Measurements from ENCODE around the gene KLHL11.
A peak's percentile ranks its signal among the peaks of the same experiment; 100 is the strongest.

Gene KLHL11

DNA sequence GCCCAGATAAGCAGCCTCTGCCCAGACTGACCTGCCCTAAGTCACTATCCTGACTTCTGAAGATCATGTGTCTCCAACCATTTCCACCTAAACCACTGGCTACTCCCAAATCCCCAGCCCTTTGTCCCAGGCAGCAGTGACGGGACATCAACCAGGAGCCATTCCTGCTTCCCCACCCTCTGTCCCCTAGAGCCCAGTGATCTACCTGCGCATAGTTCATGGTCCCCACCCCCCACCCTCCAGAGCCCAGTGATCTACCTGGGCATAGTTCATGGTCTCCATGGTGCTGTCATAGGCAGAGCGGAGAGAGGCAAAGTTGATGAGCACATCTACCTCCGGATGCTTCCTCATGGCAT, 26.8 kb upstream of the KLHL11 start:
- ATAC-seq = no peak
- no peak for TF ChIP-seq CREB5 (CRISPR knock-in tag; IDR thresholded peaks at IDR 0.05; ENCODE audit: low read depth)

DNA sequence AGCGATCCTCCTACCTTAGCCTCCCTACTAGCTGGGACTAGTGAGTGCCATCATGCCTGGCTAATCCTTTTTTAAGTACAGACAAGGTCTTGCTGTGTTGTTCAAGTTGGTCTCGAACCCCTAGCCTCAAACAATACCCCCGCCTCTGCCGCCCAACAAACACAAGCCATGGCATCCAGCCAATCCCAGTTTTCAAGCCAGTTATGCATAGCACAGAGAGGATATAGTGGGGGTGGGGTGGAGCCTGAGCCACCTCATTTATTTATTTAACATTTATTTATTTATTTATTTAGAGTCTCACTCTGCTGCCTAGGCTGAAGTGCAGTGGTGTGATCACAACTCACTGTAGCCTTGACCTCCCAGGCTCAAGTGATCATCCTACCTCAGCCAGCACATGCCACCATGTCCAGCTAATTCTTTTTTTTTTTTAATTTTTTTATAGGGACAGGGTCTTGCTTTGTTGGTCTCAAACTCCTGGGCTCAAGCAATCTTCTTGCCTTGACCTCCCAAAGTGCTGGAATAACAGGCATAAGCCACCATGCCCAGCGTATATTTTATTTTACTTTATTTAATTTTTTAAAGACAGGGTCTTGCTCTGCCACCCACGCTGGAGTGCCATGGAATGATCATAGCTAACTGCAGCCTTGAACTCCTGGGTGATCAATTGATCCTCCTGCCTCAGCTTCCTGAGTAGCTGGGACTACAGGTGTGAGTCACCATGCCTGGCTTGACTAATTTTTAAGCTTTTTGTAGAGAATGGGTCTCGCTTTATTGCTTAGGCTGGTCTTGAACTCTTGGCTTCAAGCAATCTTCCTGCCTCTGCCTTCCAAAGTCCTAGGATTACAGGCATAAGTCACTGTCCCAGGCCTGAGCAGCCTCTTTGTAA, 26.2 kb upstream of the KLHL11 start:
- ATAC-seq = no peak
- no peak for TF ChIP-seq RARB (CRISPR knock-in tag; IDR thresholded peaks at IDR 0.05)
- no peak for TF ChIP-seq OSR1 (CRISPR knock-in tag; IDR thresholded peaks at IDR 0.05)

DNA sequence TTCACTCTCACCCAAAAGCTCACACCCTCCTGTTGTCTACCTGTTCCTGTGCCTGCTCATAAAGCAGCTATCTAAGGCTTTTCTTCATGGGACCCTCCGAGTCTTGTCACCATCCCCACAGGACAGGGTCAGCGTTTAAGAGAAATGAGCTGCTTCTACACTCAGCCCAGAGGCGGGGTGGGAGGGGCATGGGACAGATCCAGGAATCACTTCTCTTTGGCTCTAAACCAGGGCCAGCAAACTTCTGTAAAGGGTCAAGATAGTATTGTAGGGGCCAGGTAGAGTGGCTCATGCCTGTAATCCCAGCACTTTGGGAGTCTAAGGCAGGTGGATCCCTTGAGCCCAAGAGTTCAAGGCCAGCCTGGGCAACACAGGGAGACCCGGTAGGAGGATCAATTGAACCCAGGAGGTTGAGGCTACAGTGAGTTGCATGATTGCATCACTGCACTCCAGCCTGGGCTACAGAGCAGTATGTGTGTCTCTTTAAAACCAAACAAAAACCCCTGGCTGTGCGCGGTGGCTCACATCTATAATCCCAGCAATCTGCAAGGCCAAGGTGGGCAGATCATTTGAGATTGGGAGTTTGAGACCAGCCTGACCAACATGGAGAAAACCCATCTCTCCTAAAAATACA, 23.2 kb upstream of the KLHL11 start:
- TF ChIP-seq CSDC2 (CRISPR knock-in tag; IDR thresholded peaks at IDR 0.05) (no peak), ZNF565 (CRISPR knock-in tag; conservative IDR thresholded peaks at IDR 0.05; ENCODE audit: low read depth) (no peak), ZFP30 (CRISPR knock-in tag; IDR thresholded peaks at IDR 0.05) (no peak), ZNF8 (CRISPR knock-in tag; IDR thresholded peaks at IDR 0.05) (no peak), TOX (CRISPR knock-in tag; IDR thresholded peaks at IDR 0.05; ENCODE audit: borderline replicate concordance) (no peak), ZC3H10 (CRISPR knock-in tag; IDR thresholded peaks at IDR 0.05) (no peak), ISL1 (CRISPR knock-in tag; IDR thresholded peaks at IDR 0.05) (no peak), ESRRG (CRISPR knock-in tag; IDR thresholded peaks at IDR 0.05) (no peak), ARNTL (CRISPR knock-in tag; IDR thresholded peaks at IDR 0.05; ENCODE audit: borderline replicate concordance, low read depth) (no peak), CREB5 (CRISPR knock-in tag; IDR thresholded peaks at IDR 0.05; ENCODE audit: low read depth) (no peak)
- TF ChIP-seq, protein P1, sequence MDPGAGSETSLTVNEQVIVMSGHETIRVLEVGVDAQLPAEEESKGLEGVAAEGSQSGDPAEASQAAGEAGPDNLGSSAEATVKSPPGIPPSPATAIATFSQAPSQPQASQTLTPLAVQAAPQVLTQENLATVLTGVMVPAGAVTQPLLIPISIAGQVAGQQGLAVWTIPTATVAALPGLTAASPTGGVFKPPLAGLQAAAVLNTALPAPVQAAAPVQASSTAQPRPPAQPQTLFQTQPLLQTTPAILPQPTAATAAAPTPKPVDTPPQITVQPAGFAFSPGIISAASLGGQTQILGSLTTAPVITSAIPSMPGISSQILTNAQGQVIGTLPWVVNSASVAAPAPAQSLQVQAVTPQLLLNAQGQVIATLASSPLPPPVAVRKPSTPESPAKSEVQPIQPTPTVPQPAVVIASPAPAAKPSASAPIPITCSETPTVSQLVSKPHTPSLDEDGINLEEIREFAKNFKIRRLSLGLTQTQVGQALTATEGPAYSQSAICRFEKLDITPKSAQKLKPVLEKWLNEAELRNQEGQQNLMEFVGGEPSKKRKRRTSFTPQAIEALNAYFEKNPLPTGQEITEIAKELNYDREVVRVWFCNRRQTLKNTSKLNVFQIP (CRISPR knock-in tag; IDR thresholded peaks at IDR 0.05; ENCODE audit: borderline replicate concordance, low read depth) = no peak
- no peak for ATAC-seq

- peak; percentile 46; the same call in 2 of the 3 replicates for ATAC-seq
- no peak for TF ChIP-seq ISL1 (CRISPR knock-in tag; IDR thresholded peaks at IDR 0.05)
- no peak for TF ChIP-seq ZNF565 (CRISPR knock-in tag; conservative IDR thresholded peaks at IDR 0.05; ENCODE audit: low read depth)
- TF ChIP-seq, protein P2, sequence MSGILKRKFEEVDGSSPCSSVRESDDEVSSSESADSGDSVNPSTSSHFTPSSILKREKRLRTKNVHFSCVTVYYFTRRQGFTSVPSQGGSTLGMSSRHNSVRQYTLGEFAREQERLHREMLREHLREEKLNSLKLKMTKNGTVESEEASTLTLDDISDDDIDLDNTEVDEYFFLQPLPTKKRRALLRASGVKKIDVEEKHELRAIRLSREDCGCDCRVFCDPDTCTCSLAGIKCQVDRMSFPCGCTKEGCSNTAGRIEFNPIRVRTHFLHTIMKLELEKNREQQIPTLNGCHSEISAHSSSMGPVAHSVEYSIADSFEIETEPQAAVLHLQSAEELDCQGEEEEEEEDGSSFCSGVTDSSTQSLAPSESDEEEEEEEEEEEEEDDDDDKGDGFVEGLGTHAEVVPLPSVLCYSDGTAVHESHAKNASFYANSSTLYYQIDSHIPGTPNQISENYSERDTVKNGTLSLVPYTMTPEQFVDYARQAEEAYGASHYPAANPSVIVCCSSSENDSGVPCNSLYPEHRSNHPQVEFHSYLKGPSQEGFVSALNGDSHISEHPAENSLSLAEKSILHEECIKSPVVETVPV (CRISPR knock-in tag; IDR thresholded peaks at IDR 0.05) = no peak
- no peak for TF ChIP-seq RARB (CRISPR knock-in tag; IDR thresholded peaks at IDR 0.05)
- TF ChIP-seq, protein P1 (CRISPR knock-in tag; IDR thresholded peaks at IDR 0.05; ENCODE audit: borderline replicate concordance, low read depth) = no peak
- TF ChIP-seq ZNF8 (CRISPR knock-in tag; IDR thresholded peaks at IDR 0.05) = no peak
- no peak for TF ChIP-seq GLIS3 (CRISPR knock-in tag; IDR thresholded peaks at IDR 0.05)
- no peak for TF ChIP-seq PPARA (CRISPR knock-in tag; IDR thresholded peaks at IDR 0.05; ENCODE audit: borderline replicate concordance)
- no peak for TF ChIP-seq TOX (CRISPR knock-in tag; IDR thresholded peaks at IDR 0.05; ENCODE audit: borderline replicate concordance)
- no peak for TF ChIP-seq ZFP30 (CRISPR knock-in tag; IDR thresholded peaks at IDR 0.05)
- no peak for TF ChIP-seq TSHZ2 (CRISPR knock-in tag; IDR thresholded peaks at IDR 0.05)
- no peak for TF ChIP-seq ARNTL (CRISPR knock-in tag; IDR thresholded peaks at IDR 0.05; ENCODE audit: borderline replicate concordance, low read depth)
- no peak for TF ChIP-seq ESRRG (CRISPR knock-in tag; IDR thresholded peaks at IDR 0.05)
- no peak for TF ChIP-seq ZC3H10 (CRISPR knock-in tag; IDR thresholded peaks at IDR 0.05)
- TF ChIP-seq BACH2 (CRISPR knock-in tag; IDR thresholded peaks at IDR 0.05; ENCODE audit: borderline replicate concordance) = no peak
- TF ChIP-seq ZFP3 (CRISPR knock-in tag; IDR thresholded peaks at IDR 0.05) = no peak
- no peak for TF ChIP-seq SNAI2 (CRISPR knock-in tag; IDR thresholded peaks at IDR 0.05)
Measured at GRCh38 chr17:41885733-41886132, 20.5 kb upstream of the KLHL11 start.
